Hippocampal formation (tissue), 2 donors: ENCODE measurements around the gene IL1RAPL1.

ENCODE experiments used
- DNase-seq, 2 donors: peaks; one replicate each; lab custom pipeline; 2025; lab: John Stamatoyannopoulos, UW

Gene IL1RAPL1

DNA sequence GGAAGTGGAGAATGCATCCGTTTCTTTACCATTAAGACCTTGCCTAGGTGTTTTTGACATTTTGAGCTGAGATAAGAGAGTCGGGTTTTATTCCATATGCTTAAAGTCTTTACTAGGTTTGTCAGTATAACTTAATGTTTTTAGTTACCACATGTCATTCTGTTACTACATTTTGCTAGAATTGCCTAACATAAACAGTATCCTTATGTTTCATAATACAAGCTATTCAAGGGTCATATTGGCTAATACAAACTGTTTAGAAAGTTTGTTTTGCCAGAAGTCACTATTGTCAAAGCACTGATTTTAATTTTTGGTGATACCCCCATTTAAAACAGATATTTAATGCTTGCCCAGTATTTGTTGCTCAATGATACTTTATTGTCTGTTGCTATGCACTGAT lies 1200.4 kb downstream of the IL1RAPL1 start:
- DNase-seq = no peak

GRCh38 chrX:29788991-29789699 lies 1201.9 kb downstream of the IL1RAPL1 start:
- DNase-seq = no peak

DNA sequence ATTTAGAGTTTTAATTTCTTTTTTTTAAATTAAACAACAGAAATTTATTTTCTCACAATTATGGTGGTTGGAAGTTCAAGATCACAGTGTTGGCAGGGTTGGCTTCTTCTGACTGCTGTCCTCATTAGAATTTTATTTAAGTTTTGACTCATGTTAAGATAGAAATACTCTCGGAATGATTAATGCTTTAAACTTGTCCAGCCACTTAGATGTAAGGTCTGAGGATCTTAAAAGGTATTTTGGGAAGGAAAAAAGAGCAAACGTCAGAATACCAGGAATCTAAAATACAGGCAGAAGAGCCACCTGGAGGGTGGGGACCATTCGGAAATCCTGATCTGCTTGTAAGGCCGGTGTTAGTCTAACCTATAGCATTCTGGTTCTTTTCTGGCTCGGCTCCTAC lies 1205.1 kb downstream of the IL1RAPL1 start:
- DNase-seq = no peak

DNA sequence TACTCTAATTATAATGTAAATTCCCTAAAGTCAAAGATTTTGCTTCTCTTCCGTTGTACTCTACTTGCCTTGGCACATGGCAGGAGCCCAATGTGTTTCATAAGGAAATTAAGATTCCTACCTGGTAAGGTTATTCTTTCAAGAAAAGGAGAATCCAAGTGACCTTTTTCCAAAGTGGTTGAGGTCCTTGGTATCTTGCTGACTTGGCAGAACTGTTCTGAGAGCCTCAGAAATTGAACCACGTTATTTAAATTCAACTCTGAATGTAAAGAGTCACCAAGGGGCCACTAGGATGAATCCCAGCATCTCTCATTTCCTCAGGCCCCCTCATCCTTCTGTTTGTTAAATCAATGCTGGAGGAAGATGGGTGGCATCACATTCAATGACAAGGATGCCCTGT lies 1209.9 kb downstream of the IL1RAPL1 start:
- no peak for DNase-seq

- DNase-seq = no peak
Measured at GRCh38 chrX:29798469-29798868, 1211.2 kb downstream of the IL1RAPL1 start.

DNA sequence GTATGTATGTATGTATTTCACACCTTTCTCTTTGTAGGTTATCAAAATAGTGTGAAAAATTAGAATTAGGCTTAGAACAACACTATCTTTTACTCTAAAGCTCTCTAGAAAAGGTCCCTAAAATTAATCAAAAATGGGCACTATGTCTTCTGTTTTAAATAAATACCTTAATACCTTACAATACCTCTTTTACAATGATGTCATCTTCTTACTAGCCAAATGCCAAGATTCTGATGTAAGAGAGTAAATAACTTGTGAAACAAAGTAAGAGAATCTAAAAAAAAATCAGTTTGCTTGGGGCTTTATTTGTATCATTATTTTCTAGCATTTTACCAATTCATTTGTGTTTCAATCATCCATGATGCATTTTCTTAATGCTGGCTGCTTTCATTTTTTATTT lies 1225.9 kb downstream of the IL1RAPL1 start:
- DNase-seq = no peak

DNA sequence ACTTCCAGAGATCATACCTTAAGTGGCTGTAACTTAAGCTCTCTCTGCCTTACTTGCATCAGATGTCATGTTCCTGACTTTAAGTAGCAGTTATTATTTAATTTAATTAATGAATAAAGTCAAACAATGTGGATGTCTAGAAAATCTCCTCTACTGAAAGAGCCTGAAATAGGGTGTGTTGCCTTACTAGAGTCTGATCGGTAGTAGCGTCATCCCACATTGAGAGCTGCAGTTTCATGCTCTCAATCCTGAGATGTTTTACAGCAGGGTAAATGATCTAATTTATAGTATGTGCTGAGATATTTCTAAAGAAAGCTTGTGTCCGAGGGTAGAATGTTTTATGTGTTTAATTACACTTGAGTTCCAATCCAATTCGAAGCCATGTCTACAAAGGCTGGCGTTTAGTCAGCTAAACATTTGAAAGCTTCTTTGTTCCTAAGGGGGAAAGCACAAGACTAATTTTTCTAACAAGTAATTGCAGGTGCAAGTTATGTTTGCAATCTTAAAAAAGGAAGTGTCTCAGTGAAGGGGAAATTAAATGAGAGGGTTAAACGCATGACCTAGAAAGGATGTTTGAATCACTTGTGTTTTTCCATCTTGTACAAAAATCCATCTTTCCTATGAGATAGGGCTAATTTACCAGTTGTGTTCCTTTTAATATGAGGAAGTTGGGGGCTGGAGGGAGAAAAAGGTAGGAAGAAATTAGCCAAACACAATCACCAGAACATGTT lies 1237.1 kb downstream of the IL1RAPL1 start:
- DNase-seq = no peak

- no peak for DNase-seq
Measured at GRCh38 chrX:29826742-29827141, 1239.5 kb downstream of the IL1RAPL1 start.

DNA sequence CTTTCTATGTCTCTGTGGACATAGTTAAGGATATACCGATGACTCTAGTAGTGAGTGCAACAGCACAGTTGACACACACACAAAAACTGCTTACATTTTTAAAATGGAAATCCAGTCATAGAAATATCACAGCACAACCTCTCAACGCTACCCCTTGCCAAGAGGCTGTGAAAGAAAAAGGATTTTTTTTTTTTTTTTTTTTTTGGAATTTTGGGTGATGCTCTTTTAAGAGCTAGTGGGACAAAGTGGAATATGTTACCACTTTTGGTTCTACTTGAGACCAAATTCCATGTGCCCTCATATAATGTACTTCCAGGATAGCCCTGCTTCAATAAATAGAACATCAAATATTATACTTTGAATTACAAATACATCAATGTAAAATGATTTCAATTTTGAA lies 1247.1 kb downstream of the IL1RAPL1 start:
- no peak for DNase-seq

DNA sequence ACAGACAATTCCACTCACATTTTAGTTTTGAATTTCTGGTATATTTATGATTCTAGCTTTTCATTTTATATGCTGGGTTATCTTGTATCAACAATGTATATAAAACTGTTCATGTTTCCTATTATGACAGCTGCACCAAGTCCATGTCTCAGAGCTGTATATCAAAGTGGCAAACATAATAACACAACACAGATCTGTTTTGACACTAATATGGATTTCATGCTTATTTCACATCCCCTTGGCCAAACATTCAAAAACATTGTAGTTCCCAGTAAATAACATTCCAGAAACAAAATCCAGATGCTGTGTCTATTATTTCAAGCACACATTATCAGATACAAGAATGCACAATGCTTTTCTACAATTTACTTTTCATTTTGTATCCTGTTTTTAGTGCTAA lies 1247.5 kb downstream of the IL1RAPL1 start:
- no peak for DNase-seq

DNA sequence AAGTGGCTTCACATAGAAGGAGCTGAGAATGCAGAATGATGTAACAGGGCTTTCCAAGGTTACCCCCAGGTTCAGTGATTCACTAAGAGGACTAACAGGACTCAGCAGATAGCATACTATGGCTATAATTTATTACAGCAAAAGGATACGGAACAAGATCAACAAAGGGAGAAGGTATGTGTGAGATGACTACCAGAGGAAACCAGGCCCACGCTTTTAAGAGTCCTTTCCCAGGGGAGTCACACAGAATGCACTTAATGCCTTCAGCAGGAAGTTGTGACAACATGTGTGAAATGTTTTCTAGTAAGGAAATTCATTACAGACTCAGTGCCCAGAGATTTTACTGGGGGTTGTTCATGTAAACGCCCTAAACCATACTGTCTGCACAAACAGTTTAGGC lies 1254.5 kb downstream of the IL1RAPL1 start:
- DNase-seq = no peak

DNA sequence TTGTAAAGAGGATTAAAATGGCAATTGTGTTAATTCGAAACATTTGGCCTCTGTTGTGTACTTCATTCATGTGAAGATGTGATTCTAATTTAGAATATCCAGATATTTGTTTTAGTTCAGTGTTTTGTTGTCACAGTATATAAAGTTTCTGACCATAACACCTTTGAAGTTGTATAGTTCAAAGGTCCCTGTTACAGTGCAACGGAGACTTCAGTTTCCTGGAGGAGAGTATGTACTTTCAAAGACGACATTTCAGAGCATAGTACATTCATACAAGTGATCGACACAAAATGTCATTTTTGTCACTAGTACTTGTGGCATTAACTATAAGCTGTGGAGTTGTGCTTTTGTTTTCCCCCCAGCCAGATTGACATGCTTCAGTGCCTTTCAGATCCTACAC lies 1255.3 kb downstream of the IL1RAPL1 start:
- no peak for DNase-seq

GRCh38 chrX:29851857-29852605 lies 1264.8 kb downstream of the IL1RAPL1 start:
- no peak for DNase-seq

DNA sequence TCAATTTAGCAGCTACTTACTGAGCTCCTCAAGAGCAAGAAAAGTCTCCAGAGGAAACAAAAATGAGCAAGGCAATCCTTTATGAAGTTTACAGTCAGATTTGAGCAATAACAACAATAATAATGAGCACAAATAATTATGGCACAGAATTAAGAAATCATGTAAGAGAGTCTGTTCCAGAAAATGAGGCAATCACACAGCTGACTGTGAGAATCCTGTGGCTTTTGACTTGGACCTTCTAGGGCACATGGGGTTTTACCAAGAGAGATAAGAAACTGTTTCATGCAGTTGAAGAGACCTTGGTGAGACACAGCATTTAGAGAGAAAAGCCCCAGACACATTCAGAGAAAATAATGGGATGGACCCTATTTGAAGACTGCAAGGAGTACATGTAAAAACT lies 1265.5 kb downstream of the IL1RAPL1 start:
- DNase-seq = no peak

DNA sequence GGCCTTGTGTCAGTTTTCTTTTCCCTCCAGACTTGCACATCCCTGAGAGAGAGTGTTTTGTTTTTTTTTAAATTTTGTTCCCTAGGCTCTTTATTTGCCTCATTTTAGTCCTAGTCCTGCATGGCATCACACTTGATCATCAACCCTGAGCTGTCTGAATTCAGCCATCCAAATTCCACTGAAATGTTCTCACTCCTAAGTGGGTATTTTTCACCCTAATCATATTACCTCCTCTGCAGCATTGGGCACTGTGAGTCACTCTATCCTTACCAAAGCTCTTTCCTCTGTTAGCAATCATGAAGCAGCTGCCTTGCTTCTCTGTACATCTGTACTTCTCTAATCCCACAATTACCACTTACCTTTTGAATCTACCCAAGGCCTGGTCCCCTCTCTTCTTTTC lies 1271.5 kb downstream of the IL1RAPL1 start:
- DNase-seq = no peak

- no peak for DNase-seq
Measured at GRCh38 chrX:29862126-29862677, 1275.0 kb downstream of the IL1RAPL1 start.

DNA sequence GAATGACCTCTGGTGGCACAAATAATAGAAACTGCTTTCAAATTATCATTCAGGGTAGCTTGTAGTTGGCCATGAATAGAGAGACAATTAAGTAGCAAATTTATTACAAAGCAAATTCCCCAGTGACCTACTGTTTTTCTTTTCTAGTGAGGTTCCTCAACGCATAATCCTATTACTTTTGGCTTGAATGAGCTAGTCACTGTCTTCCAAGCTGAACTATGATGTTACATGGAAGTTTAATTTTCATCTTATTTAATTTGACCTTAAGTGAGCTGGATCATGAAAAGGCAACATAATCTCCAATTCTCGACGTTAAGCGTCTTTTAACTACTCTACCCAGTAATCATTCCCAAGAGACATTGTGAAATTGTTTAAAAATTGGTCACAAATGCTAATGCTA lies 1280.7 kb downstream of the IL1RAPL1 start:
- no peak for DNase-seq

DNA sequence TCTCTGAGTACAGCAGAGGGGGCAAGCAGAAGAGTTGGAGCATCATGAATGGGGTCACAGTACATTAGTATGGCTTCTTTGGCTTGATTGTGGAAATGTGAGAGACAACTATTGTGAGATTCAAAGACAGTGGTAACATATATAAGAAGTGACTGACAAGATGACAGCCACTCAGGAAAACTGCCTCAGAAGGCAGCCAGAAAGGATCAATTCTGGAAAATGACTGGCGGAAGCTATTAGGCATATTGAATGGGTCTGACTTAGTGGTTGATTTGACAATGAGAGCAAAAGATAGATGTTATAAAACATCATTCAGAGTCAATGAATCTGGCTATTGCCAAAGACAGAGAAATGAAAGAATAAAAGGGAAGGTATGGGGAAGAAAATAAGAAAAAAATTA lies 1282.6 kb downstream of the IL1RAPL1 start:
- DNase-seq = no peak

DNA sequence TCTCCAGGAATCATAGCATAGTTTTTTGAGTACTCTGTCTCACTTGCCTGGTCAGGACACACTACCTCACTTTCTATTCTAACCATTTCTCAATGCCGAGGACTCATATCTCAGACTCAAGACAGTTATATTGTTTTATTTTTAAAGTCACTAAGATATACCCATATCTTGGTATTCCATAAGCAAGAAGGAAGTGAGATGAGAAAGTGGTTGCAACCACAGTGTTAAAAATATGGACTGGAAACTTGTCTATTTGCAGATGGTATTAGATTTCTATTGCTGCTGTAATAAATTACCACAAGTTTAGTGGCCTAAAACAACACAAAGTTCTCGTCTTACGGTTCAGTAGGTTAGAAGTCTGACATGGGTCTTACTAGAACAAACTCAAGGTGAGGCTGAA lies 1283.4 kb downstream of the IL1RAPL1 start:
- no peak for DNase-seq

DNA sequence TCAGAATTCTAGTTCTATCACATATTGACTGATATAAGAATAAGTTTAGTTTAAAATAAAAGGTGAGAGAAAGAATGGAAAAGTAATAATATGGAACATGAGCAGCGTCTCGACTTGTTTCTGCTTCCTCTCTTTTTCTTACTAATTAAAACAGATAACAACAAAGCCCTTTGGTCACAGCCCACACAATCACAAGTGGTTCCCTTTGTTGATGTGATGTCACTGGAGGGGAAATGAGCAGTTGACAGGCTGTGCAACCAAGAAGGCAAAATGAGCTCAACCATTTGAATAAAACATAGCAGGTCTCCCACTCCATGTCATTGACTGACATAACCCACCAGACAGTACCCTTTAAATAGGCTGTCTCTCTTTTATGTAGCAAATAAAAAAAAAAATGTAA lies 1285.6 kb downstream of the IL1RAPL1 start:
- peak; percentile 18 to 46 for DNase-seq

- DNase-seq = no peak
Measured at GRCh38 chrX:29876733-29877132, 1289.5 kb downstream of the IL1RAPL1 start.

DNA sequence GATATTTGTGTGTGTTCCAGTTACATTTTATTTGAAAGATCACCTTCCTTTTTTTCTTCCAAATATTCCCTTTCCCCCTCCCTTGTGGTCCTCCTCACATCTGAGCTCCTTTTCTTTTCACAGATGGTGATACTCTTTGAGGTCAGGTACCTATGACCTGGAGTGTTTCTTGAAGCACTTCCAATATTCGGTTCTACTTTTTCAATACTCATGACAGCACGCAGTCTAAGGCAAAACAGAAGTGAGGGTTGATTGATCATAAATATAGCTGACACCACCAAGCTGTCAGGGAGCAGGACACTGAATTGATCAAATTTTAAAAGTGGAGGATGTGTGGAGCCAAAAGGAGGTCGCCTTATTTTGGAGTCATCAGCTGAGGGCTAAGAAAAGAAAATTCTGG lies 1293.7 kb downstream of the IL1RAPL1 start:
- no peak for DNase-seq

- no peak for DNase-seq
Measured at GRCh38 chrX:29890004-29890403, 1302.8 kb downstream of the IL1RAPL1 start.
